Smooth muscle cell (in vitro differentiated cells): ENCODE data around the gene BAIAP2. TPM values are rescaled to one million over a fixed set of nuclear protein-coding genes. Genes with fewer than 3 reads are reported as not detected.

Experiments
- DNase-seq: peaks from one replicate; lab custom pipeline; 2025; ENCODE audit not compliant: unreplicated experiment; lab: John Stamatoyannopoulos, UW
- H2AFZ ChIP-seq: fragments of 200-600 bp; sonication (generic); 2 replicates; pipeline ENCODE4 v1.6.0; 2016; ENCODE audit warnings: antibody characterized with exemption, low read depth, mild to moderate bottlenecking
- H3F3A ChIP-seq: fragments of 200-600 bp; sonication (generic); 2 replicates; pipeline ENCODE4 v1.6.0; 2017; ENCODE audit warnings: antibody characterized with exemption, low read depth
- H3K27ac ChIP-seq: fragments of 200-600 bp; sonication (generic); 2 replicates; pipeline ENCODE4 v1.5.1; 2016; ENCODE audit warnings: low read depth, mild to moderate bottlenecking
- H3K27me3 ChIP-seq: fragments of 200-600 bp; sonication (generic); 2 replicates; pipeline ENCODE4 v1.6.1; 2016; ENCODE audit warnings: low read depth, mild to moderate bottlenecking
- H3K36me3 ChIP-seq: fragments of 200-600 bp; sonication (generic); 2 replicates; pipeline ENCODE4 v1.5.1; 2016; ENCODE audit warnings: low read depth
- H3K4me1 ChIP-seq: fragments of 200-600 bp; sonication (generic); 2 replicates; pipeline ENCODE4 v1.5.1; 2016; ENCODE audit warnings: low read depth
- H3K4me2 ChIP-seq: fragments of 200-600 bp; sonication (generic); 2 replicates; pipeline ENCODE4 v1.6.0; 2016; ENCODE audit warnings: mild to moderate bottlenecking
- H3K4me3 ChIP-seq: fragments of 200-600 bp; sonication (generic); 2 replicates; pipeline ENCODE4 v1.5.1; 2016; ENCODE audit warnings: mild to moderate bottlenecking
- H3K79me2 ChIP-seq: fragments of 200-600 bp; sonication (generic); 2 replicates; pipeline ENCODE4 v1.6.0; 2016; ENCODE audit warnings: low read depth, mild to moderate bottlenecking
- H3K9ac ChIP-seq: fragments of 200-600 bp; sonication (generic); 2 replicates; pipeline ENCODE4 v1.6.0; 2016; ENCODE audit warnings: low read depth
- H3K9me3 ChIP-seq: fragments of 200-600 bp; sonication (generic); replicated peaks from 2 replicates; pipeline ENCODE4 v1.5.1; 2016; ENCODE audit warnings: low read depth
- H4K20me1 ChIP-seq: fragments of 200-600 bp; sonication (generic); 2 replicates; pipeline ENCODE4 v1.6.0; 2016; ENCODE audit warnings: low read depth
- CTCF ChIP-seq: fragments of 200-600 bp; sonication (generic); IDR thresholded peaks from 2 replicates; pipeline ENCODE4 v1.5.1; 2017; ENCODE audit warnings: borderline replicate concordance, mild to moderate bottlenecking, antibody characterized with exemption; ENCODE audit not compliant: insufficient read depth, poor library complexity, severe bottlenecking
- WGBS: methylation state at CpG from one replicate; pipeline ENCODE4 v1.1.7; 2016; ENCODE audit warnings: low lambda C conversion rate; 5-methylcytosine and 5-hydroxymethylcytosine counted together
- polyA plus RNA-seq: library from polyadenylated mRNA; unstranded; fragments of >200 nt; fragmentation: Nextera tagmentation; extraction: Ambion mirVana; gene quantifications from 2 replicates; pipeline ENCODE4 v1.2.1, GENCODE V29; 2016
- total RNA-seq: library from RNA; depleted of rRNA; stranded (reverse); fragments of >200 nt; gene quantifications from 2 replicates; pipeline ENCODE4 v1.2.3, GENCODE V29; 2014

Gene BAIAP2
- total and polyA plus RNA-seq, 2 experiments from 2014 or later: 26.6 to 41.9 TPM

GRCh38 chr17:81046770-81047359 is 11.9 kb downstream of the BAIAP2 start:
- H3K4me3 ChIP-seq: no peak overlapping the region
- peaks cover 100% of the 10 kb centered on the region for H4K20me1 ChIP-seq
- no peaks in the 10 kb centered on the region for H3K27me3 ChIP-seq
- H3F3A ChIP-seq: no peaks in the 10 kb centered on the region
- H3K36me3 ChIP-seq: no peaks in the 10 kb centered on the region
- no peak for DNase-seq
- no peak overlapping the region for H2AFZ ChIP-seq
- H3K9me3 ChIP-seq: no peaks in the 10 kb centered on the region
- TF ChIP-seq CTCF: no peak
- no peak overlapping the region for H3K4me2 ChIP-seq
- H3K9ac ChIP-seq: no peak overlapping the region
- H3K27ac ChIP-seq: no peak overlapping the region
- 89% methylated on average over 18 of the region's 18 CpGs for WGBS
- H3K4me1 ChIP-seq: peaks cover 11% of the 10 kb centered on the region
- peaks cover 98% of the 10 kb centered on the region for H3K79me2 ChIP-seq

GRCh38 chr17:81048827-81049371 is 13.9 kb downstream of the BAIAP2 start:
- Histone ChIP-seq H3K9ac (no peak overlapping the region), H3K4me1 (peaks cover 11% of the 10 kb centered on the region), H3K79me2 (peaks cover 96% of the 10 kb centered on the region)

GRCh38 chr17:81049372-81049911 is 14.5 kb downstream of the BAIAP2 start:
- H3K4me3 ChIP-seq: no peak overlapping the region
- no peaks in the 10 kb centered on the region for H3F3A ChIP-seq
- H2AFZ ChIP-seq: no peak overlapping the region
- 66% methylated on average over 17 of the region's 17 CpGs for WGBS
- peaks cover 7% of the 10 kb centered on the region for H3K4me1 ChIP-seq
- H3K27me3 ChIP-seq: no peaks in the 10 kb centered on the region
- no peaks in the 10 kb centered on the region for H3K9me3 ChIP-seq
- peaks cover 91% of the 10 kb centered on the region for H3K79me2 ChIP-seq
- H3K27ac ChIP-seq: peak overlapping the region; percentile 9
- no peak overlapping the region for H3K9ac ChIP-seq
- no peak for DNase-seq
- H3K36me3 ChIP-seq: no peaks in the 10 kb centered on the region
- TF ChIP-seq CTCF: no peak
- peaks cover 95% of the 10 kb centered on the region for H4K20me1 ChIP-seq
- peak overlapping the region; percentile 4 for H3K4me2 ChIP-seq

More at GRCh38 chr17:81048827-81049371, 13.9 kb downstream of the BAIAP2 start:
- Histone ChIP-seq H4K20me1 (peaks cover 97% of the 10 kb centered on the region), H2AFZ (no peak overlapping the region), H3K27ac (no peak overlapping the region), H3K9me3 (no peaks in the 10 kb centered on the region), H3F3A (no peaks in the 10 kb centered on the region), H3K27me3 (no peaks in the 10 kb centered on the region), H3K36me3 (no peaks in the 10 kb centered on the region), H3K4me3 (no peak overlapping the region), H3K4me2 (no peak overlapping the region)
- WGBS: 98% methylated on average over 28 of the region's 28 CpGs
- TF ChIP-seq CTCF: no peak
- no peak for DNase-seq
